Measurements from ENCODE around the gene MYBPC3. TPM values are rescaled to one million over a fixed set of nuclear protein-coding genes. Genes with fewer than 3 reads are reported as not detected.
"Not testable (repeated sequence)": the region's sequence is repeated elsewhere in the genome, so short reads cannot be mapped to it uniquely, and the experiment has no call there.

Gene MYBPC3
- total and polyA plus RNA-seq, 10 of the 15 experiments (the other 5 are each of a cell fraction or from before 2014, with no cell fraction given) = 0.03 to 0.08 (median 0.03) TPM; not detected in 7

DNA sequence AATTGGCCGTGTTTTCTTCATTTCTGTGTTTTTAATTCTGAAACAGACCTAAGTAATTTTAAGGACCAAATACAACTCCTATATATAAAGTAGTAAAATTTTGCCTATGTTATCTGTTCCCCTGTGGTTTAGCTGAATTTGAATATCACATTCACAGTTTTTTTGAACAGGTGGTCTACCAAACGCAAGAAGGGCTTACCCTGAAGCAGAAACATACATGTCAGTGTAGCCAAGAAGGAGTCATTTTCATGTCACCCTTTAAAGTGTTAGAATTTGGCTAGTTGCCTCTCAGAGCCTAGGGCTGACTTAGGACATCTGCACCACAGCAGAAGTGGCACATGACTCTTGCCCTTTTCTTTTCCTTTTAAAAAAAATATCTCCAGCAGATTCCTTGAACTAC, 34.3 kb downstream of the MYBPC3 start:
- Histone ChIP-seq H4K20me1 (ENCODE audit: control insufficient read depth, insufficient read depth) (no peaks in the 10 kb centered on the region), H3K27ac (ENCODE audit: control insufficient read depth, insufficient read depth) (no peak overlapping the region), H3K4me3 (no peak overlapping the region), H3K27me3 (replicated peaks in 1 of 2; ENCODE audit: control insufficient read depth in 2 of 2, insufficient read depth in 2 of 2, low read length in 1 of 2) (no peaks in the 10 kb centered on the region), H3K9me3 (replicated peaks; ENCODE audit: control insufficient read depth, insufficient read depth, low read length) (no peaks in the 10 kb centered on the region), H3K79me2 (ENCODE audit: control insufficient read depth, insufficient read depth, low read length) (no peaks in the 10 kb centered on the region), H3K9ac (ENCODE audit: control insufficient read depth, insufficient read depth, low read length) (no peak overlapping the region), H3K4me1 (ENCODE audit: control insufficient read depth, insufficient read depth, low read length) (no peaks in the 10 kb centered on the region), H2AFZ (ENCODE audit: control insufficient read depth, low read depth, low read length) (no peak overlapping the region), H3K36me3 (ENCODE audit: control insufficient read depth in 2 of 2, insufficient read depth in 2 of 2, low read length in 1 of 2) (peaks cover 2 to 23% of the 10 kb centered on the region in 2 experiments; a peak in 3 of 4 replicates), H3K4me2 (ENCODE audit: control insufficient read depth, insufficient read depth) (no peak overlapping the region)
- no peak for FAIRE-seq
- ChIA-PET SMC1A (ENCODE audit: uncharacterized antibody, unreplicated experiment) (interaction anchor here (1.1 kb wide), 1 partner anchor 9 kb away, joined by 3 read pairs; no protein-coding TSS in a partner anchor), CTCF (interaction anchor here (0.6 kb wide), 1 partner anchor 172 kb away, joined by 4 read pairs; no protein-coding TSS in a partner anchor), RAD21 (ENCODE audit: unreplicated experiment) (no interaction called here), POLR2A (no interaction called here)
- no TSS peak for BruUV-seq (replicated peaks)
- in situ Hi-C loops (cut with MboI) = no loop called here
- DNase-seq (ENCODE audit: low read depth, low spot score) = no peak
- 67% methylated on average over 2 of the region's 2 CpGs for WGBS (ENCODE audit: insufficient coverage, insufficient replicate concordance, low lambda C conversion rate, missing lambda C conversion rate)
- TF ChIP-seq HDAC2 (IDR thresholded peaks at IDR 0.05) (no peak), RB1 (IDR thresholded peaks at IDR 0.05; ENCODE audit: borderline replicate concordance) (no peak), EED (IDR thresholded peaks at IDR 0.05; ENCODE audit: low read depth) (no peak), RAD21 (IDR thresholded peaks at IDR 0.05; ENCODE audit: insufficient read depth, low read depth, low read length) (no peak)
- no peak for ATAC-seq
- intact Hi-C loops (cut with micrococcal nuclease; ENCODE audit: unreplicated experiment) = no loop called here

DNA sequence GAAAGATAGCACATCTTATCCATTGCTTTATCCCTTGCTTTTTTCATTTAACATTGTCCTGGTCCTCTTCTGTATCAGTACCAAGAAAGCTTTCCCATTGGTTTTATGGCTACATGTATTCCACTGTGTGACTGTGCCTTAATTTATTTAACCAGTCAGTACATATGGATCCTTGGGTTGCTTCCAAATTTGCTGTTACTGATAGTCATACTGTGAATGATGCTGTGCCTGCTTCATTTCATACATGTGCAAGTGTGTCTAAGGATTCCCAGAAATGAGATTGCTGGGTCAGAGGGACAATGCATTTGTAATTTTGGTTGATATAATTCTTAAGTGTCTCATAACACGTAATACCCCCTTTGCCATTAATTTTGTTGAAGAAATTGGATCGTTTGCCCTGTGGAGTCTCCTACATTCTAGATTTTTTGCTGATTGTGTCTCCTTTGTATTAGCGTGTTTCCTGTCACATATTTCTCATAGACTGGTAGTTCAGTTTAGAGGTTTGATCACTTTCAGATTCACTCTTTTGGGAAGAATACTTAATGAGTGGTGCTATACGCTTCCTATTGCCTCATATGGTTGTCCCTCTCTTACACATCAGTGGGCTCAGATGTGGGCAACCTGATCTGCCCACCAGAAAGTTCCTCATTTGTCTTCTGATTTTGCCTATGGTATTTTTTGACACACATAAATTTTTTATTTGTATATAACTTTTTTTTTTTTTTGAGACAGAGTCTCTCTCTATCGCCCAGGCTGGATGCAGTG, 35.3 kb downstream of the MYBPC3 start:
- no peak overlapping the region for H3K4me2 ChIP-seq (ENCODE audit: control insufficient read depth, insufficient read depth)
- ChIA-PET CTCF (no interaction called here), POLR2A (interaction anchor here (0.6 kb wide), 1 partner anchor 23 kb away, joined by 5 read pairs; no protein-coding TSS in a partner anchor), SMC1A (ENCODE audit: uncharacterized antibody, unreplicated experiment) (no interaction called here), RAD21 (ENCODE audit: unreplicated experiment) (no interaction called here)
- H3K79me2 ChIP-seq (ENCODE audit: control insufficient read depth, insufficient read depth, low read length) = no peaks in the 10 kb centered on the region
- FAIRE-seq = no peak
- no peak for ATAC-seq
- no TSS peak for BruUV-seq (replicated peaks)
- H3K4me3 ChIP-seq = no peak overlapping the region
- no peak overlapping the region for H3K9ac ChIP-seq (ENCODE audit: control insufficient read depth, insufficient read depth, low read length)
- H2AFZ ChIP-seq (ENCODE audit: control insufficient read depth, low read depth, low read length) = no peak overlapping the region; the same call in 1 of the 2 replicates
- H3K27me3 ChIP-seq (replicated peaks in 1 of 2; ENCODE audit: control insufficient read depth in 2 of 2, insufficient read depth in 2 of 2, low read length in 1 of 2) = no peaks in the 10 kb centered on the region
- 40% methylated on average over 5 of the region's 5 CpGs for WGBS (ENCODE audit: insufficient coverage, insufficient replicate concordance, low lambda C conversion rate, missing lambda C conversion rate)
- in situ Hi-C loops (cut with MboI) = no loop called here
- H4K20me1 ChIP-seq (ENCODE audit: control insufficient read depth, insufficient read depth) = no peaks in the 10 kb centered on the region
- intact Hi-C loops (cut with micrococcal nuclease; ENCODE audit: unreplicated experiment) = no loop called here
- no peak for DNase-seq (ENCODE audit: low read depth, low spot score)
- H3K4me1 ChIP-seq (ENCODE audit: control insufficient read depth, insufficient read depth, low read length) = no peaks in the 10 kb centered on the region
- TF ChIP-seq SRF (IDR thresholded peaks at IDR 0.05; ENCODE audit: low read depth in 2 of 2, low read length in 2 of 2) (0 out of 4 replicates have a peak, but pooled peaks of 1 of the 2 experiments have one; percentile 26), SUPT20H (IDR thresholded peaks at IDR 0.05; ENCODE audit: borderline replicate concordance, control insufficient read depth, low read depth, low read length) (no peak)
- peak overlapping the region; percentile 42; the same call in 1 of the 2 replicates for H3K27ac ChIP-seq (ENCODE audit: control insufficient read depth, insufficient read depth)
- no peaks in the 10 kb centered on the region for H3K9me3 ChIP-seq (replicated peaks; ENCODE audit: control insufficient read depth, insufficient read depth, low read length)
- peaks cover 2 to 23% of the 10 kb centered on the region in 2 experiments; a peak in 3 of 4 replicates for H3K36me3 ChIP-seq (ENCODE audit: control insufficient read depth in 2 of 2, insufficient read depth in 2 of 2, low read length in 1 of 2)

DNA sequence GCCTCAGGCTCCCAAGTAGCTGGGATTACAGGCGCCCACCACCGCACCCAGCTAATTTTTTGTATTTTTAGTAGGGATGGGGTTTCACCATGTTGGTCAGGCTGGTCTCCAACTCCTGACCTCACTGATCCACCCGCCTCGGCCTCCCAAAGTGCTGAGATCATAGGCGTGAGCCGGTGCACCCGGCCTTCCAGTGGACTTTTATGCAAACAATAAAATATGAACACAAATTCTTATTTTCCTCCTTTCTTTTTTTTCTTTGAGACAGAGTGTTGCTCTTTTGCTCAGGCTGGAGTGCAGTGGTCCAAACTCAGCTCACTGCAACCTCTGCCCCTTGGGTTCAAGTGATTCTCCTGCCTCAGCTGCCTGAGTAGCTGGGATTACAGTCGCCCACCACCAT, 36.0 kb downstream of the MYBPC3 start:
- in situ Hi-C loops (cut with MboI); DNase-seq (ENCODE audit: low read depth, low spot score); H3K4me3 ChIP-seq; intact Hi-C loops (cut with micrococcal nuclease; ENCODE audit: unreplicated experiment); H3K4me2 ChIP-seq (ENCODE audit: control insufficient read depth, insufficient read depth); H3K4me1 ChIP-seq (ENCODE audit: control insufficient read depth, insufficient read depth, low read length); H3K27me3 ChIP-seq (replicated peaks in 1 of 2; ENCODE audit: control insufficient read depth in 2 of 2, insufficient read depth in 2 of 2, low read length in 1 of 2); ATAC-seq; H4K20me1 ChIP-seq (ENCODE audit: control insufficient read depth, insufficient read depth); H3K9ac ChIP-seq (ENCODE audit: control insufficient read depth, insufficient read depth, low read length); SMC1A ChIA-PET (ENCODE audit: uncharacterized antibody, unreplicated experiment); H3K79me2 ChIP-seq (ENCODE audit: control insufficient read depth, insufficient read depth, low read length); H3K9me3 ChIP-seq (replicated peaks; ENCODE audit: control insufficient read depth, insufficient read depth, low read length); RAD21 ChIA-PET (ENCODE audit: unreplicated experiment); FAIRE-seq; H3K27ac ChIP-seq (ENCODE audit: control insufficient read depth, insufficient read depth); H2AFZ ChIP-seq (ENCODE audit: control insufficient read depth, low read depth, low read length); BruUV-seq (replicated peaks): not testable (repeated sequence)
- peaks cover 5 to 21% of the 10 kb centered on the region in 2 experiments; a peak in 3 of 4 replicates for H3K36me3 ChIP-seq (ENCODE audit: control insufficient read depth in 2 of 2, insufficient read depth in 2 of 2, low read length in 1 of 2)
- 94% methylated on average over 8 of the region's 8 CpGs for WGBS (ENCODE audit: insufficient coverage, insufficient replicate concordance, low lambda C conversion rate, missing lambda C conversion rate)
- POLR2A ChIA-PET = interaction anchor here (0.6 kb wide), 1 partner anchor 22 kb away, joined by 5 read pairs; no protein-coding TSS in a partner anchor
- CTCF ChIA-PET = interaction anchor here (0.6 kb wide), 1 partner anchor 30 kb away, joined by 4 read pairs; no protein-coding TSS in a partner anchor

All from GM12878 (cell line).